Activated naive CD8-positive, alpha-beta T cell treated with anti-CD3 and anti-CD28 coated beads, Interleukin-2, amount 50 U/mL, for 16 hours (primary cell): ENCODE data around the gene TIA1.
"Not testable (repeated sequence)": the region's sequence is repeated elsewhere in the genome, so short reads cannot be mapped to it uniquely, and the experiment has no call there.

ENCODE experiments used
- DNase-seq: peaks from one replicate; pipeline ENCODE4 v3.0.0-alpha.2; 2020; ENCODE audit warnings: low read depth, low spot score

Gene TIA1

GRCh38 chr2:70223305-70223704, 25.1 kb downstream of the TIA1 start:
- DNase-seq, result not testable (repeated sequence)

DNA sequence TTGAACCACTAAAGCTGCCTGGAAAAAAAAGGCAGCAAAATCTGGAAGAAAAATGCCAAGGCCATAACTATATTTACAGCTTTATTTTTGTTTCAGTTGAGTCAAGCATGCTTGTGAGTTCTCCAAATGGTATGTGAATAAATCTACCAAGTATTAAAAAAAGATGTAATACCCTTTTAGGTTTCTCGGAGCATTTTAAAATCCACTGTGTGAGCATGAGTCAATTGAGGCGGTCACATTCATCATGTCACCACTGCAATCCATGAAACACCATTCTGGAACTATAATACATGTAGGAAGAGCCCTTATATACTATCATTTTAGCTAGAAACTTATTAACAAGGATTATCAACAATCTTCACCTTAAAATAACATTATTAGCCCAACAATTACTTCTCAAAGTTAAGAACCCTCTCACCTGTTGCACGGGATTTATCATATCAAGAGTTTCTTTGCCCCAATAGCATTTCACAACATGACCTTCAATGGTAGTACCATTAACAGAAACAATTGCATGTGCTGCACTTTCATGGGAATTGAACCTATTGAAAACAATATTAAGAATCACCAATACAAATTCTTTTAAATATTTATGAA, 33.4 kb downstream of the TIA1 start:
- DNase-seq, result no peak

DNA sequence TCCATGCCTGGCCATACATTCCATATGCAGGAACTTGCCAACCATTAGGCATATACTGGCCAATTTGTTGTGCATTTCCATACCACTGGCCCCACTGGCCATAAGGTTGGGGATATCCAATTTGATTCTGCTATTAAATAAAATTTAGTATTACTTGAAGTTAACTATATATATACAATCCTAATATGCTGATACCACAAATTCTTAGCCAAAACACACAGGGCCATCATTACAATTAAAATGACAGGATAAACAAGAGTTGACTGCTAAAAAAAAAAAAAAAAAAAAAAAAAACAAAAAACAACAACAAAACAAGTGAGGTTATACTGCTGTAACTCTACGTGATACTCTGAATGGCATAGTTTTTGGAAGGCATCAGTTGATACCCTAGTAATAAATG, 34.1 kb downstream of the TIA1 start:
- DNase-seq, result no peak

GRCh38 chr2:70212298-70212932, 36.0 kb downstream of the TIA1 start:
- no peak for DNase-seq

- DNase-seq, result no peak
These were observed 36.8 kb downstream of the TIA1 start for GRCh38 chr2:70211595-70211994.

- DNase-seq, result no peak
These were observed 44.0 kb downstream of the TIA1 start for GRCh38 chr2:70204452-70204851.

GRCh38 chr2:70203086-70203485, 45.3 kb downstream of the TIA1 start:
- DNase-seq, result no peak

- no peak for DNase-seq
These were observed 46.1 kb downstream of the TIA1 start for GRCh38 chr2:70202236-70202806.

DNA sequence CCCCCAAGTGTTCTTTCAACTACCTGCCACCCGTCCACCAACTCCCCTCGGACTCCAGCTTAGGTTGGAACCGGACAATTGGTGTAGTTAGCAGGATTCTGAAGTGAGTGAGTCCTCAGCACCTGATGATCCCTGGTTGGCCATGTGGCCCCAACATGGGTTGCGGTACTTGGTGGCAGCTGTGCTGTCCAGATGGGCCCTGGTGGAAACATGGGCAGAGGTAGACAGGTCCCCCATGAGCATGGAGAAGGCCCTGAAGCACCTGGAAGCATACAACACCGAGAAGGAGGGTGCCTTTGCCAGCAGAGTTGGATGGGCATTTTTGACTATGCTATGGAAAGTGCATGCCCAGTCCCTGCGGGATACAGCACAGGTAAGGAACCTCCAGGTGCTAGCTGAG, 46.6 kb downstream of the TIA1 start:
- no peak for DNase-seq

DNA sequence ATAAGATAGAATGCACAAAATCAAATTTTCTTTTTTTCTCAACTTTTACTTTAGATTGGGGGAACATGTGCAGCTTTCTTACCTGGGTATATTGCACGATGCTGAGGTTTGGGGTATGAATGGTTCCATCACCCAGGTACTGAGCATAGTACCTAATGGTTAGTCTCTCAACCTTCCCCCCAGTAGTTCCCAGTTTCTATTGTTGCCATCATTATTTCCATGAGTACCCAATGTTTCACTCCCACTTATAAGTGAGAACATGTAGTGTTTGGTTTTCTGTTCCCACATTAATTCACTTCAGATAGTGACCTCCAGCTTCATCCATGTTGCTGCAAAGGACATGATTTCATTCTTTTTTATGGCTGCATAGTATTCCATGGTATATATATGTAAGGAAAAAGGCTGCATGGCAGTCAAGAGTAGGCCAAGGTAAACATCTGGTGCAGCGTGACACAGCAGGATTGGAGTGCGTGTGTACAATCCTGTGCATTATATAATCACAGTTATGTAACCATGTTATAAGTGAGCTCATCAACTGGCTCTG, 47.1 kb downstream of the TIA1 start:
- DNase-seq, result no peak

GRCh38 chr2:70199320-70199864, 49.0 kb downstream of the TIA1 start:
- no peak for DNase-seq

- DNase-seq, result no peak
These were observed 55.9 kb downstream of the TIA1 start for GRCh38 chr2:70192516-70192915.

DNA sequence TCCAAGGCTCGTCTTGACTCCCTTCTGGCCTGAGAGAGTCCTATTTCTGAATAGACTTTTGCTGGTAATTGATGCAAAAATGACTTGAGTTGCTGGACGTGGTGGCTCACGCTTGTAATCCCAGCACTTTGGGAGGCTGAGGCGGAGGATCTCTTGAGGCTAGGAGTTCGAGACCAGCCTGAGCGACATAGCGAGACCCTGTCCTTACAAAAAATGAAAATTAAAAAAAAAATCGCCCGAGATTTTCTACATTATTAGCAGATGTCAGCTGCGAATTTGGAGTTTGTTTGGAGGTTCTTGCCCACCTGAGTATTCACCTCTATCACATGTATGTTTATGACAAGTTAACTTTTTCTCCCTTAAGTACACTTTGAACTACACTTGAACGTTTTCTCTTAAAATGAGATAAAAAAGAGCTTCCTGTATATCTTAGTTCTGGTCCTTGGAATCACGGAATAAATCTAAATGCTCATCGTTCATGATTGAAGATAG, 57.1 kb downstream of the TIA1 start:
- DNase-seq, result no peak

- DNase-seq, result peak; percentile 94
These were observed 57.8 kb downstream of the TIA1 start, which contains the start of gene C2orf42 for GRCh38 chr2:70190418-70191243. Gene C2orf42 (minus strand): TSS chr2:70191019. CDS start chr2:70181985, 9,034 bp downstream.

GRCh38 chr2:70188460-70188859, 60.0 kb downstream of the TIA1 start:
- no peak for DNase-seq

DNA sequence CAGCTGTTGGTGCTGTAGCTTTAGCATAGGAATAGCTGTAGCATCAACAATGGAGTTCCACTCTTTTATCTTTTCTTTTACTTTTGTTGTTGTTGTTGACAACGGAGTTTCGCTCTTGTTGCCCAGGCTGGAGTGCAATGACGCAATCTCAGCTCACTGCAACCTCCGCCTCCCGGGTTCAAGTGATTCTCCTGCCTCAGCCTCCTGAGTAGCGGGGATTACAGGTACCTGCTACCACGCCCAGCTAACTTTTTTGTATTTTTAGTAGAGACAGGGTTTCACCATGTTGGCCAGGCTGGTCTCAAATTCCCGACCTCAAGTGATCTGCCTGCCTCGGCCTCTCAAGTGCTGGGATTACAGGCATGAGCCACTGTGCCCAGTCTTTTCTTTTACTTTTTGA, 61.3 kb downstream of the TIA1 start:
- DNase-seq, result not testable (repeated sequence)

GRCh38 chr2:70182689-70183088, 65.7 kb downstream of the TIA1 start:
- DNase-seq, result no peak

- no peak for DNase-seq
These were observed 67.0 kb downstream of the TIA1 start for GRCh38 chr2:70181363-70181956.

- DNase-seq, result no peak
These were observed 74.9 kb downstream of the TIA1 start for GRCh38 chr2:70173520-70173919.

DNA sequence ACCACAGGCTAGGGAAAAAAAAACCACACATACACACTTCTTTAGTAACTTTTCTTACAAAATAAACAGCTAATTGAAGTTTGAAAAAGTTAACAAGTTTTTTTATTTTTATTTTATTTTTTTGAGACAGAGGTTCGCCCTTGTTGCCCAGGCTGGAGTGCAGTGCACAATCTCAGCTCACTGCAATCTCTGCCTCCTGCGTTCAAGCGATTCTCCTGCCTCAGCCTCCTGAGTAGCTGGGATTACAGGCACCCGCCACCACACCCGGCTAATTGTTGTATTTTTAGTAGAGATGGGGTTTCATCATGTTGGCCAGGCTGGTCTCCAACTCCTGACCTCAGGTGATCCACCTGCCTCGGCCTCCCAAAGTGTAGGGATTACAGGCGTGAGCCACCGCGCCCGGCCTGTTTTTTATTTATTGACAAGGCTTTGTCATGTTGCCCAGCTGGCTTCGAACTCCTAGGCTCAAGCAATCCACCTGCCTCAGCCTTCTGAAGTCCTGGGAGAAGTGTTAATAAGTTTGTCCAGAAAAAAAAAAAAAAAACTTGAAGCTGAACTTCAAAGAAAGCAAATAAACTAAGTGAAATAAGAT, 78.7 kb downstream of the TIA1 start:
- DNase-seq, result not testable (repeated sequence)

GRCh38 chr2:70161069-70161534, 87.3 kb downstream of the TIA1 start:
- no peak for DNase-seq
